GM21825 (cell line): ENCODE data around the gene GRB2.
"Not testable (repeated sequence)": the region's sequence is repeated elsewhere in the genome, so short reads cannot be mapped to it uniquely, and the experiment has no call there.

ENCODE experiments used
- ATAC-seq: cut with Tn5 transposase; IDR thresholded peaks from one replicate; pipeline ENCODE4 v1.9.1; 2021; ENCODE audit warnings: mild to moderate bottlenecking, moderate library complexity; ENCODE audit not compliant: unreplicated experiment

Gene GRB2

DNA sequence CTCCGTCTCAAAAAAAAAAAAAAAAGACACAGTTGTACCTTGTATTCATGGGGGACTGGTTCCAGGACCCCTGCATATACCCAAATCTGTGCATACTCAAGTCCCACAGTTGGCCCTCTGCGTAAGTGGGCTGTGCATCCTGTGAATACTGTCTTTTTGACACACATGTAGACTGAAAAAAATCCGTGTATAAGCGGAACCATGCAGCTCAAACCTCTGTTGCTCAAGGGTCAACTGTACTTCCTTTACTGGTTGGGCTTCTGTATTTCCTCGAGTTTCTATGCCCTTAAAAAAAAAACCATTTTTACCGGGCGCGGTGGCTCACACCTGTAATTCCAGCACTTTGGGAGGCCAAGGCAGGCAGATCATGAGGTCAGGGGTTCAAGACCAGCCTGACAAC lies 52.3 kb downstream of the GRB2 start:
- no peak for ATAC-seq

DNA sequence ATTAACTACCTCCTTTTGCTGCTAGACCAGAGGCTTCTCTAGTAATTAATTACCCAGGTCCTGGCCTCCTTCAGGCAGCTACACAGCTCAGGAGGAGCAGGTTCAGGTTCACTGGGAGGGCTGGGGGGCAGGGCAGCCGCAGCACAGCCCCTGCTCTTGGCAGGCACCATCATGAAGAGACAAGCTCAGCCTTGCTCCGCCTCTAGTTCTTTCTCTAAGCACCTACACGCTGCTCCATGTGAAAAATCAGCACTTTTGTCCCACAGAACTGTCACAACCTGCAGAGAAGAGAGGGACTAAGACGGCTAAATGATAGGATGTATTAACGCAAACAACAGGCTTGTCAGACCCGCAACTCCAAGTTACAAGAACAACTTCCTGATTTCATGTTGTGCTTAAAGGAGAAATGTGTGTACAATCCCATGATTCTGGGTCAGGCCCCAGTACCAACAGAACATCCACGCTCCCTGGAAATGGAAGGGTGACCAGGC lies 53.4 kb downstream of the GRB2 start:
- ATAC-seq, result no peak

DNA sequence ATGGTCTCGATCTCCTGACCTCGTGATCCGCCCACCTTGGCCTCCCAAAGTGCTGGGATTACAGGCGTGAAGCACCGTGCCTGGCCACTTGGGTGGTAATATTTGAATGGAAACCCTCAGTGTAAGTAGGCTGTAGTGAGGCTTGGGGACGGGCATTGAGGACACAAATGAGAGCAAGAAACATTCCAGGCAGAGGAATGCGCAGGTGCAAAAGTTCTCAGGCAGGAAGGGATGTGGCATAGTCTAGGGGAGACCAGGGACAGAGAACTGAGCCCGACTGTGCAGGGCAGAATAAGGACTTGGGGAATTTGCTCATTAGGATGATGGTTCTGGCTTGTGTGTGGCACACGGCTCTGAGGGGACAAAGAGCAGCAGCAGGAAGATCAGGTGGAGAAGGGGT lies 54.8 kb downstream of the GRB2 start:
- no peak for ATAC-seq

DNA sequence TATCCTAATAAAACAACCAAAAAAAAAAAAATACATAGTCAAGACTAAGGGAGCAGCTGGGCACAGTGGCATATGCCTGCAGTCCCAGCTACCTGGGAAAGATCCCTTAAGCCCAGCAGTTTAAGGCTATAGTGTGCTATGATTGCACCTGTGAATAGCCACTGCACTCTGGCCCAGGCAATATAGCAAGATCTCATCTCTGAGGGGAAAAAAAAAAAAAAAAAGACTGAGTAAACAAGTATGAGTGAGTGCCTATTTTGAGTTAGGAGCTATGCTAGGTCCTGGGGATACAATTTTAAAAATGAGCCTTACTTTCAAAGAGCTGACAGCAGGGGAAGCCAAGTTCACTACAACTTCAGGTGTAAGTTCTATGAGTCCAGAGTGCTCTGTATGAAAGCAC lies 55.4 kb downstream of the GRB2 start:
- ATAC-seq, result no peak

DNA sequence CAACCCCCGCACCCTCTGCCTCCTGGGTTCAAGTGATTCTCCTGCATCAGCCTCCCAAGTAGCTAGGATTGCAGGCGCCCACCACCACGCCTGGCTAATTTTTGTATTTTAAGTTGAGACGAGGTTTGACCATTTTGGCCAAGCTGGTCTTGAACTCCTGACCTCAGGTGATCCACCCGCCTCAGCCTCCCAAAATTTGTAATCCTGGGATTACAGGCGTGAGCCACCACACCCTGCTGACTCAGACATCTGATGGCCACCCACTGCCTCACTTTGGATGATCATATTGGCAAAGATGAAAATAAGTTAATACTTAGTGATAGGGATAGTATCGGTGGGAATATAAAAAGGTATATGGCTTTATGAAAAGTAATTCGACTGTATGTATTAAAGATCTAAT lies 55.9 kb downstream of the GRB2 start:
- ATAC-seq, result no peak

DNA sequence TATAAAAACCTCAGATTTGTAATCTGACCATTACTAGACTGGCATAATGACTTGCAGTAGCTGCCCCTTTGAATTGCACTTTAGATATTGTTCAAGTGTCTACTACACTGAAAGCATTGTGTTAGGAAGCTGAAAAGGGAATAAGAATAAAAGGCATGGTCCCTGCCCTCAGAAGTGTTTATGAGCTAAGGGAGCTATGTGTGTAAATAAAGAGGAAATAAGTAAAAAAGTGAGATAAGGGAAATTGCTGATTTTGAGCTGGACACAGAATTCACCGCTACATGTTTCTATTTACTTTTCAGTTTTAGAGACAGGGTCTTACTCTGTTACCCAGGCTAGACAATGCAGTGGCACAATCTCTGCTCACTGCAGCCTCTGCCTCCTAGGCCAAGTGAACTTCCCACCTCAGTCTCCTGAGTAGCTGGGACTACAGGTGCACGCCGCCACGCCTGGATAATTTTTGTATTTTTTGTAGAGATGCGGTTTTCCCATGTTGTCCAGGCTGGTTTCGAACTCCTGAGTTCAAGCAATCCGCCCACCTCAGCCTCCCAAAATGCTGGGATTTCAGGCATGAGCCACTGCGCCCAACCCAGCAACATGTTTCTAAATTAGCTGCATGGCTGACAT lies 57.0 kb downstream of the GRB2 start:
- no peak for ATAC-seq

DNA sequence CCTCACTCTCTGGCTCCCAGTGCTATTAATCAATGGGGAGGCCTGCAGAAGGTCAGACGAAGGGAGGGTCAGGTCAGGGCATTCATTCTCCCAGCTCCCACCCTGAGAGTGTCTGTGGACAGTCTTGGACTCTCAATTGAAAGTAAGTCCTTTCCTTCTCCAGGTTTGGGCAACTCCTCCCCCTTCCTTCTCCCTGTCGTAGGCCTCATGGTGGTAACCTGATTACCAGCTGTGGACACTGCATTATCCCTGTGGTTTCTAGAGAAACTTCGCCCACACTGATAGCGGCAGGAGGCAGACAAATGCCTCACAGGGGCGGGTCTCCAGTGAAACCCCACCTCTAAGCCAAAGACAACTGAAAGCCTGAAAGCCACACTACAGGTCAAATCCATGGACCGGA lies 58.6 kb downstream of the GRB2 start:
- no peak for ATAC-seq

DNA sequence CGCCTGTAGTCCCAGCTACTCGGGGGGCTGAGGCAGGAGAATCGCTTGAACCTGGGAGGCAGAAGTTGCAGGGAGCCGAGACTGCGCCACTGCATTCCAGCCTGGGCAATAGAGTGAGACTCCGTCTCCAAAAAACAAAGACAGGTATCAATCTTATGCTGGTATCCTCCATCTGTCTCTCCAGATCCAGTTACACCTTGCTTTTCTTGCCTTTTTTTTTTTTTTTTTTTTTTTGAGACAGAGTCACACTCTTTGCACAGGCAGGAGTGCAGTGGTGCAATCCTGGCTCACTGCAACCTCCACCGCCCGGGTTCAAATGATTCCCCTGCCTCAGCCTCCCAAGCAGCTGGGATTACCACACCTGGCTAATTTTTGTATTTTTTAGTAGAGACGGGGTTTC lies 59.1 kb downstream of the GRB2 start:
- not testable (repeated sequence) for ATAC-seq

DNA sequence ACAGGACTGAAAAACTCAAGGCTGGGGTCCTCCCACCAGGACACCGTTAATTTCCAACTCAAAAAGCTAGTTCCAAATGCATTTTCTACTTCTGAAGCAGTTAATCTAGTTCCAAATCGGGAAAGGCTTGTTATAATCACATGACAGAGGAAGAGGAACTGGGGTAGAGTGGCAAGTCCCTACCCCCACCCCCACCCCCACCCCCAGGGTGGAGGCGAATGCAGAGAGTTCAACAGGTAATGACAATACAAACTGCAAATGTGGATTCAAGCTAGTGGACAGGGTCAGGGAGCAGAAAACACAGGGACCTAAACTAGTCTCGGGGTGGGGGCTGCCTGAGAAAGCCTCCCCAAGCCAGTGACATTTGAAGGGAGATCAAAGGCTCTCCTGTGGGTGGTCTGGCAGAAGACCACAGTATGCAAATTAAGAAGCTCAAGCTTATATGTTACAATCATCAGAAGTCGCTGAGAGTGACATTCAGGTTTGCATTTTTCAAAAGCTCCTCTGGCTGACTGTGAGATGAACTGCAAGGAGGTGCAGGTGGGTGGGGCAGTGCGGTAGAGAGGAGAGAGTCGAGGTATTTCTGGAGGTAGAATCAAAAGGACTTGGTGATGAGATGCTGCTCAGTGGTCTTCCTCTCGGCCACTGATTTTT lies 59.8 kb downstream of the GRB2 start:
- ATAC-seq, result no peak

DNA sequence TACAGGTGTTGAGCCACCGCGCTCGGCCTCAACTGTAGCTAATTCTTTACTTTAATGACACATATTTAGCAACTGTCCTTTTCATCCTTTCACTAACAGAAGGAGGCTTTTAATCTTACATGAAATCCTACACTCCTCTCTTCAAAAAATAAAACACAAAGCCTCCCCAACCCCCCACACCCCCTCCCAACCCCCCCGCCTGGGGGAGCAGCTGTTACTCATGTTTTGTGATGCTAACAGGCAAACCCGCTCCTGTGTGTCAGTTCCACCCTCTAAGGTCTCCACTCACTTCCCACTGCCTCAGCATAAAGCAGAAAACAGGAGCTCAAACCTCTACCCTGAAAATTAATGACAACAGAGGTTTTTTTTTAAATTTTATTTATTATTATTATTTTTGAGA lies 60.8 kb downstream of the GRB2 start:
- ATAC-seq, result no peak

DNA sequence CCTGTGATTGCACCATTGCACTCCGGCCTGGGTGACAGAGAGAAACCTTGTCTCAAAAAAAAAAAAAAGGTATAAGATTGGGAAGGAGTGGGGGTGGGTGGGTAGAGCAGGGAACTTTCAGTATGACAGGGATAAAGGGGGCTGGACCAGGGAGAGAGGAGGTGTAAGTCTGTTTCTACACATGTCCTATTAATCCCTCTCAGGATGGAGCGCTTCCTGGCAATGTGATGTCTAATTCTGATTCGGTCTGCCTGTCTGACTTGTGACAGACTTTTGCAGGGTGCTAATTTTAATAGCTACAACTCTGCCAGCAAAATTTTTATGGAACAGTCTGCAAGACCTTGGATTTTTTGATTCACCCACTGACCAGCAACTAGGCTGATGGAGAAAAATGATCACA lies 62.5 kb downstream of the GRB2 start:
- no peak for ATAC-seq

DNA sequence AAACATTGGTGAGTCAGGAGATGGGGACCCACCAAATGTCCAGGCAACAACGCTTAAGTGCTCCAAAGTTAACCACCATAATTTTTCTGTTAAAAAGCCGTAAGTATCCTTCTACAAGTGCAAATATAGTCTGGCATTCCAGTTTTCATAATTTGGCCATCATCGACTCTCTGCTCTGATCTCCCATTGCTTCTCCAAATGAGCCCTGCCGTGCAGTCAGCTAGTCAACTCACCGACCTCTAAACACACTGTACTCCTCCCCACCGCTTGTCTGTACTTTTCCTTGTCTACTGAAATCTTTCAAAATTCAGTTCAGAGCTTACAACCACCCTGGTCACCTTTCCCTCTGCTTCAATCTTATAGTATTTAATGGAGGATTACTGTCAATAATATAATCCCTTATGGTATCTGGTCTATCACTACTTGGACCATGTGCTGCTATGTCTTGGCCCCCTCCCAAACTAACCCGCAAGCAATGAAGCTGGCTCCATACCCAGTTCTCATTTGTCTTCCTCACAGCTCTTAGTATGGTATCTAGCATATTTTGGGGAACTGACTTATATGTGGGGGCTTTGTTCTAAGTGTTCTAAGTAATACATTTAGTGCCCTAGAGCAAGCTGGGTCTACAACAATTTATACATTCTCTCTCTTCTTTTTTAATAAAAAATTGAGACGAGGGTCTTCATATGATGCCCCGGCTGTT lies 63.5 kb downstream of the GRB2 start:
- no peak for ATAC-seq

DNA sequence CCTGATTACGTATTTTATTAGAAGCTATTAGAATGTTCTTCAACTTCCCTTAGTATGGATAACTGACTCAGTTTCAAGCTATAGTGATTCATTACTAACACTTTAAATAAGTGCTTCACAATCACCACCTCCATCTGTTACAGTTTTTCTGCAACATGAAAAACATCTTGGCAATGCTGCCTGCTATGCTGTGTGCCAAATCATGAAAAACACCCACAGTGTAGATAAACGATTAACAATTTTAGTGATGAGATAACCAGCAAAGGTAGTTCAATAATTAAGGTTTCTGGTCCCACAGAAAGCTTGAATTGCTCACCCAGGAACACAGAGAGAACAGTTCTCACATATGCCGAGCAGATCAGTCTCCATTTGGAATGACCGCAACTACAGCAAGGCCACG lies 64.8 kb downstream of the GRB2 start:
- ATAC-seq, result no peak

DNA sequence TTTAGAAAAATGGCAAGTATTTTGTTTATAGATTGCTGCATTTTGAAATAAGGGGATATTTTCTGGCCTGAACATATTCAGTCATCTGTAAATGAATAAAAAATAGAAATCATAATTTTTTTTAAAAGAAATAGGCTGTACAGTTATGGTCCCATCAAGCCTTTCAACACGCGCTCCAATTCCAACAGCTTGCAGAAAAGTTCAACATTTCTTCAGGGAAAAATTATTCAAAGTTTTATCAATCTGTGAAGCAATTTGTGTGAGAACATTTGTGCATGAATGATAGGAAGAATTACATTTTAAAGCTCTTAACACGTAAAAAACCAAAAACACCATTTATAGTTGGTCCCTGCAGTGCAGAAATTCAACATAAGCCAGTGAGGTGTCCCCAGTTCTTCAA lies 65.5 kb downstream of the GRB2 start:
- ATAC-seq, result no peak

DNA sequence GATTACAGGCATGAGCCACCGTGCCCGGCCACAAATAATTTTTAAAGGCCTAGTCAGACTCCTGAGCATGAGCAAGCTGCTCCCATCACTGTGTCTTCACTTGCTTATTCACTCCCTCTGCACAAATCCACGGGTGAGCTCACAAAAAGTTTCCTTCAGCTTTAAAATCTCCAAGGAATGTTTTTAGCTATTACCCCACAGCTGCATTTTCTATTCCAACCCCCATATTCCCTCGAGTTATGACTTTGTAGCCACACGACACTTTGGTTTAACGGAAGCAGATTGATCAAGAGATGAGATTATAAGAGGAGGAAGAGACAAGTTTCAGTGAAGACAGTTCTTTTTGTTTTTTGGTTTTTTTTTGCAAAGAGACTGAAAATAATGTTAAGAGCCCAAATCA lies 67.1 kb downstream of the GRB2 start:
- no peak for ATAC-seq

DNA sequence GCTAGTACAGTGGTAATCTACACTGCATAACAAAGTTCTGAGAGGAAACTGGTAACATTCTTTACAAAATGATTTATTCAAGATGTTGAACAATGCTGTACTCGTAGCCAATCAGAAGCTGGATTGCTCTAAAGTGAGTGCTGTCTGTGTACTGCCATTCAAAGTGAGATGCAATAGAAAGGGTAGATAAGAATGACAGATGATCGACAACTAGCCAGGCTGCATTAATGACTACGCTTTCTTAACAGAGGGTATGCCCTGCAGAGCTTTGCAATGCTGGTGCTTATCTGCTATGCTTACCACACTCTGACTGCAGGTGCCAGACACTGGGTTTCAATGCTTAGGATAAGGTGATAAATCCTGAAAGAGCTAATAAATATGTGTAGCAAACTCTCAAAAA lies 70.2 kb downstream of the GRB2 start:
- no peak for ATAC-seq

DNA sequence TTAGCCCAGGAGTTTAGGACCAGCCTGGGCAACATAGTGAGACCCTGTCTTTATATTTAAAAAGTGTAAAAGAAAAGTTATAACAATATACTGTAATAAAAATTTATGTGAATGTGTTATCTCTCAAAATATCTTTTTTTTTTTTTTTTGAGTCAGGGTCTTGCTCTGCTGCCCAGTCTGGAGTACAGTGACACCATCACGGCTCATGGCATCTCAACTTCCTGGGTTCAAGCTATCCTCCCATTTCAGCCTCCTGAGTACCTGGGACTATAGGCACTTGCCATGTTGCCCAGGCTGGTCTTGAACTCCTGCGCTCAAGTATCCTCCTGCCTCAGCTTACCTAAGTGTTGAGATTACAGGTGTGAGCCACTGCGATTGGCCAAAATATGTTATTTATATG lies 70.8 kb downstream of the GRB2 start:
- ATAC-seq, result no peak

DNA sequence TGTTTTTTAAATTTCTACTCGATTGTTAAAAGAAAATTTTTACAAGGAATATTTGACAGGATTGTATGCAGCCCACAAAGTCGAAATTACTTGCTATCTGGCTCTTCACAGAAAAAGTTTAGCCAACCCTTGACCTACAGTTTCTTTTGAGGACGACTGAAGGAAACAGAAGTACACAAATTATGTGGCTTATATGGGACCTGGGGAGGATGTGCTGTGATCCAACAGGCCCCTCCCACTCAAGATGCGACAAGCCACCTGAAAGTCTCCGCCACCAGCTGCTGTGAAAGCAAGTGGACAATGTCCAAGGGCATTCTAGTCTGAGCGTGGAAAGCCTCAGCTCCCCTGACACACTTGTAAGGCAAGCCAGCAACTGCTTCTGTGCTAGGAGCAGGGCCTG lies 73.8 kb downstream of the GRB2 start:
- no peak for ATAC-seq

DNA sequence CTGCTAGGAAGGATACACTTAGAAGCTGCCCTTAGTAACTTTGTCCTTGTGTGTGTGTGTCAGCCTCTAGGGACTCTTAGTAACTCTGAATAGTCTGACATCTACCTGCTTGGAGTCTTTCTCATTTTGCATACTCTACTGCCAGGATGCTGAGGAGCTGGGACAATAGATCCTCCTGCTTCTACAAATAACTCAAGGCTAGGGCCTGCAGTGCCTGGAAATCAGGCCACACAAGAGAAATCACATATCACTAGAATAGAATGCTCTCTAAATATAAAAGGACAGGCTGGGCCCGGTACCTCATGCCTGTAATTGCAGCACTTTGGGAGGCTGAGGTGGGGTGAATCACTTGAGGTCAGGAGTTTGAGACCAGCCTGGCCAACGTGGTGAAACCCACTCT lies 77.7 kb downstream of the GRB2 start:
- no peak for ATAC-seq

DNA sequence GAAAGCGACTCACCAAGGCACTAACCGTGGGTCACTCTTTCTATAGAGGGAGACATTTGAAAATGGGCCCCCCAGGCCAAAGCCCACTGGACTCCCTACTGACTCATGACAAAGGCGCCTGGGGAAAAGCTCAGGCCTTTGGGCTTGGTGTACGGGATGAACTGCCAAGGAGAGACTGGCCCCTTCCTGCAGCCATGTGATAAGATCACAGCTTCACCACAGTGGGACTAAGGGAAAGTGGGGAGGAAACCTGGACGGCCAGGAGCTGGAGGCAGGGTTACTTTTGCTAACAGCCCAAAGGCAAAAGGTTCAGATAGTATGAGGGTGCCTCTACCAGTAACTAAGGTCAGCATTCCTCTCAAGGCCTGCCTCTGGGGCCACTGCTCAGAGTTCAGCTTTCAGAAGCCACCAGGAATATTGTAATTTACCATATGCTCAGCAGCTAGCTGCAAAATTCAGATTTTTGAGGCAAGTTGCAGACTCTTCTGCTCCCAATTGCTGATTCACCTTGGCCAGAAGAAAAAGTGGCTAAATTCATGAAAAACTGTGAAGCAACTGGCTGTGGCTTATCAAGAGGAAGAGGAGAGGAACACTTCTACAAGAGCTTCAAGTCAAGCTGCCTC lies 79.1 kb downstream of the GRB2 start:
- no peak for ATAC-seq

DNA sequence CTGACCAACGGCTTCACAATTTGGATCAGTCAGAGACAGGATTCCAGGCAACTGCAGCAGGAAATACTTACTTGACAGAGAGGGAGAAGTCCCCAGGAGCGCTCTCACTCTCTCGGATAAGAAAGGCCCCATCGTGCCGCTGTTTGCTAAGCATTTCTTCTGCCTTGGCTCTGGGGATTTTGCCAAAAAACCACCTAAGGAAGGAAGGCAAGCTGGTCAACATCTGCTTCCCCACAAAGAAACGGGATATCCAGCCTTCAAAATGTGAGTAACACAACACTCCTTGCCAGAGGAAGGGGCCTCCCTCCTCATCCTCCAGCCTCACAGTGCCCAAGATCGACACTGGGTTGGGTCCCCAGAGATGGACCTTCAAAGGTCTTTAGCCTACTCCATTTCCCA lies 79.7 kb downstream of the GRB2 start:
- no peak for ATAC-seq

DNA sequence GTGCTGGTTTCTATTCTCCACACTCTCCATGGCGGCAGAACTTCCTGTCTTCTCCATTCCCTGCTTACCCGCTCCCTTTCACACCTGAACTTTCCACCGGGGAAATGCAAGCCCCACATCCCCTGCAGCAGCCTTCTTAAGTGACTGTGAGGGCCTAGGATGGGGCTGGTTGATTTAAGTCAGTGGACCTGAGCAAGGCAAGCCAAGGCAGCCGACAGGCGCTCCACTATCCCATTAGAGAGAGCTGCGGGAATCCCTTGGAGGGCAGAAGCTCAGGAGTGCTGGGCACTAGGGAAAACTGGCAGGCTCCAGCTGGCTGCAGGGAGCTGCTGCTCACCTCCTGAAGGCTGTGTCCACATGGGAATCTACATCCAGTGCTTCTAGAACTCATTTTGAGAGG lies 80.1 kb downstream of the GRB2 start:
- no peak for ATAC-seq
